GM21619 (cell line): Measurements from ENCODE around the gene CXorf66.
"Not testable (repeated sequence)": the region's sequence is repeated elsewhere in the genome, so short reads cannot be mapped to it uniquely, and the experiment has no call there.

Experiments
- ATAC-seq: cut with Tn5 transposase; IDR thresholded peaks from one replicate; pipeline ENCODE4 v1.9.1; 2021; ENCODE audit not compliant: unreplicated experiment

CXorf66 gene

DNA sequence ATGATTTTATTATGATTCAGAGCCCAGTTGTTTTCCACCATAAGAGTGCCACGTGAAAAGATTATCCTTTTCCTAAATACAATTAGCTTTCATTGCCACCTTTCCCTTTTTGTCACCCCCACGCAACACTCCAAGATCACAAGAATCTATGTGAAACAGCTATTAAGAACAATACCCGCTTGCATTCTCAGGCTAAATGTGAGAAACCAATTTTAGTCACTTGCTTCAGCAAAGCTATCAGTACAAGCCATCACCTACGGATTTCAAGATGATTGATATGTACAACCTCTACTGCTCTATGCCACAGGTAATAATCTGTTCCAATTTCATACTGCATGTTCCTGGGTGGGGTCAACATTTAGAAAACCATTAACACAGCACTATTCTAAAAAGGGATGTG lies 34.9 kb downstream of the CXorf66 start:
- ATAC-seq: no peak

DNA sequence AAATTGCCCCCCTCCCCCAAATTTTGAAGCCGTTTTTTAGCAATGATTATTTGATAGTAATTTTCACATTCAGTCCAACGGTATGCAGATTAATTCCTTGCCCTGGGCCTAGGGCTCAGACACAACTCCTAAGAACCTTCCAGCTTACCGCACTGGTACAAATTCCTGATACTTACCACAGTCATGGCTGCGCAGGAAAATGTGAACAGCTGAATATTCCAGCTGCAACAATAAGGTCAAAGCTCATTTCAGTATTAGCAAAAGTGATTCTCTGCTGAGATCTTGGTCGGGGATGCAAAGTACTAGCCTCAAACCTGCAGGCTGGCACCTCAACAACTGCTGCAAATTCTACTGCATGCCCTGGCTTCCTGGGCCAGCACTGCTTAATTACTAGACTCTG lies 35.4 kb downstream of the CXorf66 start:
- ATAC-seq: no peak

DNA sequence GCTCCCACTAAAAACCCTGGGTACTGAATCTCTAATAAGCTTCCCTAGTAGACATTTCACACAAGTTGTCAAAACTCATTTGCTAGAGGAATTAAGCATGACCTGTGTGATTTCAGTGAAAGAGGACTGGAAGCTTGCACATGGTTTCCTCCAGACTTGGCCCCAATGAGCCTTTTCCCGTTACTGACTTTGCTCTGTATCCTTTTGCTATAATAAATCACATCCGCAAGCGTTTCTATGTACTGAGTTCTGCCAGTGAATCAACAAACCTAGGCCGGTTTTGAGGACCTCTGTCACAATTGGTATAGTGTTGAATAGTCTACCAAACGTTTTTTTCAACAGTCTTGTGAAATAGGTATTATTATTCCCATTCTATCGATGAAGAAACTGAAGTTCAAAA lies 40.6 kb downstream of the CXorf66 start:
- no peak for ATAC-seq

DNA sequence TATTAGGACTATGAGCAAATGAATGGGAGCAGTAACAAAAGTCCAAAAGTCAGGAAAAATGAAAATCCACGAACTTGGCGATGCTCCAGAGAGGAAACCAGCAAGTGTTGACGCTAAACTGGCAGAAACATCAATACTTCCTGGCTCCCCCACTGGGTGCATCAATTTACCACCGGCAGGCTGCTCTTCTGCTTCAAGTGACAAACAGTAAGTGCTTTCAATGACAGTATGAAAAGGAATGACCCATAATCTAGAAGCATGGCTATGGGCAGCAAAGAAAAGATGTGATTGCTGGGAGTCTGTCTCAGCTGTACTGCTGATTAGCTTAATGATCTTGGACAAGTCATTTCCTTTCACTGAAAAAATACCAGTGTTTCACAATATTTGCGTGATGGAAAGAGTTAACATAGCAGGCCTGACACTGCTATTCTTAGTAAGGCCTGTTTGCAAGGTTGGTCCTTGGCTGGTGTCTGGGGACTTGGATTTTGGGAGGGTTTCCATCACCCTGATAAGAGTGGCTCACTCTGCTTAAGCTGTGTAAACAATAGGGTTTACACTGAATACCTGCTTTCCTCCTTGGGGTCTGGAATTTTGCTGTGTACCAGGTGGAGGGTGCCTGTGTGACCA lies 41.1 kb downstream of the CXorf66 start:
- no peak for ATAC-seq

DNA sequence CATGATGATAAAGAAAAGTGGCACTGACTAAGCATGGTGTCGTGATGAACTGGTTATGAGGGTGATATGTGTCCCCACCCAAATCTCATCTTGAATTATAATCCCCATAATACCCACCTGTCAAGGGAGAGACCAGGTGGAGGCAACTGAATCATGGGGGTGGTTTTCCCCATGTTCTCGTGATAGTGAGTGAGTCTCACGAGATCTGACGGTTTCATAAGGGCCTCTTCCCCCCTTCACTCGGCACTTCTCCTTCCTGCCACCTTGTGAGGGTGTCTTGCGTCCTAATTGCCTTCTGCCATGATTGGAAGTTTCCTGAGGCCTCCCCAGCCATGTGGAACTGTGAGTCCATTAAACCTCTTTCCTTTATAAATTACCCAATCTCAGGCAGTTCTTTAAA lies 44.2 kb downstream of the CXorf66 start:
- not testable (repeated sequence) for ATAC-seq

DNA sequence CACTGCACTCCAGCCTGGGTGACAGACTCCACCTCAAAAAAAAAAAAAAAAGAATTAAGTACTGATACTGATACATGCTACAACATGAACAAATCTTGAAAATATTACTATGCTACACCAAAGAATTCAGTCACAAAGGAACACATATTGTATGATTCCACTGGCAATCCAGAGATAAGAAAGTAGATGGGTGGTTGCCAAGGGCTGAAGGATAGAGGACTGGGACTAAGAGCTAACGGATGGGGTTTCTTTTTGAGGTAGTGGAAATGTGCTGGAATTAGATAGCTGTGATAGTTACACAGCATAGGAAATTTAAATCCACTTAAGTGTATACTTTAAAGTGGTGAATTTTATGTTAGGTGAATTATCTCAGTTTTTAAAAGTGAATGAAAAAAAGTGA lies 45.0 kb downstream of the CXorf66 start:
- no peak for ATAC-seq

DNA sequence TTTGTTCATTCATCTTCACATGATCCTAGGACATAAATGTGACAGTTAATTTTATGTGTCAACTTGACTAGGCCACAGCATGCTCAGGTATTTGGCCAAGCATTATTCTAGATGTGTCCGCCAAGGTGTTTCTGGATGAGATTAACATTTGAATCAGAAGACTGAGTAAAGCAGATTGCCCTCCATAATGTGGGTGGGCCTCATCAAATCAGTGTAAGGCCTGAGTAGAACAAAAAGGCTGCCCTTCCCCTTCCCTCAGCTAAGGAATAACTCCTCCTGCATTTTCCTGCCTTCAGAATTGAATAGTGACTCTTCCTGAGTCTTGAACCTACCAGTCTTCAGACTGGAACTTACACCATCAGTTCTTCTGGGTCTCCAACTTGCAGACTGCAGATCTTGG lies 50.9 kb downstream of the CXorf66 start:
- no peak for ATAC-seq

DNA sequence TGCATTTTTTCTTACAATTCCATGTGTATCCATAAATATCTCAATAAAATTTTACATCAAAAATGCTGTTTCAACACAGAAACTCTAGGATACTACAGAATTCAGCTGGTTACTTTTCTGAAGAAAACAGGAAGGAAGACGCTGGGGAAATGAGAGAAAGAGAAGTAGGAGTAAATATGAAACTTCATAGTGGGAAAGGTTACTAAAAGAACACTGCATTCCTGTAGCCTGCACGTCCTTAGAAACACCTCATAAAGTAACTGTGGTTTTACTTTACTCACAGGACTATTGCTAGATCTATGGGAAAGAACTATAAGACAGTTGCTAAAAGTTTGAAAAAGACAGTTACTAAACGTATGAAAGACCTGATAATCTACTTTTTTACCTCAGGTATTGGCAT lies 55.6 kb downstream of the CXorf66 start:
- ATAC-seq: no peak

DNA sequence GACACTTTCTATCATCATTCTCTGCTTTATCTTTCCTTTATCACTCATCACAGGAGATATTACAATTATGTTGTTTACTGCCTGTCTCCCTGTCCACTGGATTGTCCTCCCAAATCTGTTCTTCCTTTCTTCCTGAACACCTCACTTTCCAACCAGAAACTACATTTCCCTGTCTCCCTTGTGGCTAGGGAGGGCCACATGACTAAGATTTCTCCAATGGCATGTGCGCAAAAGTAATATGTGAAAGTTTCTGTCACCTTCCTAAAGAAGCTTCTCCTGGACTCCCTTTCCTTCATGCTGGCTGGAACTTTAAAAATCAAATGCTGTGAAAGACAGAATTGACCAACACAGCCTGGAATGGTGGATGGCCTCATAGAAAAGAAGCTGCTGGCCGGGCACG lies 58.2 kb downstream of the CXorf66 start:
- no peak for ATAC-seq

DNA sequence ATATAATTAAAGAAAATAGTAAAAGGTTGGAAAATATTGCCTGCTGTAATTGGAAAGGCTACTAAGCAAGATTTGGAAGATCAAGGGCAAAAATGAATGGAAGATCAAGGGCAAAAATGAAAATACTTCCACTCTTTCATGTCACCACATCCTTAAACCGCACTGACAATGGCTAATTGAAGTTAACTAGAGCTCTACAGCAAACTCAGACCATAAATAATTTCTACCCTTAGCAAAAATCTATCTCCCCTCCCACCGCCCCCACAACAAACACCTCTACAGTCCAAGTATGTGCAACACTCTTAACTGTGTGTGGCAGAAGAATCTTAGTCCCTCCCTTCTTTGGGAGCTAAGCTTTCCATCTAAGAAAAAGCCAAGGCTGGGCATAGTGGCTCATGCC lies 59.6 kb downstream of the CXorf66 start:
- ATAC-seq: no peak
